ENCODE results near the gene OXER1. TPM values are rescaled to one million over a fixed set of nuclear protein-coding genes. Genes with fewer than 3 reads are reported as not detected.

Gene OXER1
- polyA plus RNA-seq (2014; cell fraction: cytosol; rRNA removed), result not detected in 2 replicates
- polyA plus RNA-seq (2014; cell fraction: nucleus; rRNA removed), result not detected in 2 replicates

GRCh38 chr2:42764096-42764495 is at the start of gene OXER1:
OXER1 (minus strand) TSS chr2:42764135; CDS start chr2:42764062, 73 bp downstream.
- no peak for DNase-seq (ENCODE audit: low spot score)

- DNase-seq (ENCODE audit: low spot score), result peak; percentile 37
Observed at GRCh38 chr2:42812899-42813479, 49.1 kb upstream of the OXER1 start.

GRCh38 chr2:42810971-42811811 is 47.3 kb upstream of the OXER1 start:
- DNase-seq (ENCODE audit: low spot score), result peak; percentile 75

GRCh38 chr2:42810121-42810970 is 46.4 kb upstream of the OXER1 start:
- DNase-seq (ENCODE audit: low spot score), result peak; percentile 96

GRCh38 chr2:42809819-42810120 is 45.8 kb upstream of the OXER1 start:
- DNase-seq (ENCODE audit: low spot score), result no peak

- no peak for DNase-seq (ENCODE audit: low spot score)
Observed at GRCh38 chr2:42809131-42809818, 45.3 kb upstream of the OXER1 start.

- no peak for DNase-seq (ENCODE audit: low spot score)
Observed at GRCh38 chr2:42808301-42808700, 44.4 kb upstream of the OXER1 start.

- no peak for DNase-seq (ENCODE audit: low spot score)
Observed at GRCh38 chr2:42806786-42807185, 42.9 kb upstream of the OXER1 start.

- no peak for DNase-seq (ENCODE audit: low spot score)
Observed at GRCh38 chr2:42804891-42805290, 41.0 kb upstream of the OXER1 start.

- DNase-seq (ENCODE audit: low spot score), result no peak
Observed at GRCh38 chr2:42804338-42804737, 40.4 kb upstream of the OXER1 start.

- no peak for DNase-seq (ENCODE audit: low spot score)
Observed at GRCh38 chr2:42802150-42802549, 38.2 kb upstream of the OXER1 start.

- DNase-seq (ENCODE audit: low spot score), result no peak
Observed at GRCh38 chr2:42801381-42801780, 37.4 kb upstream of the OXER1 start.

- DNase-seq (ENCODE audit: low spot score), result no peak
Observed at GRCh38 chr2:42800981-42801380, 37.0 kb upstream of the OXER1 start.

- DNase-seq (ENCODE audit: low spot score), result no peak
Observed at GRCh38 chr2:42800461-42800962, 36.6 kb upstream of the OXER1 start.

GRCh38 chr2:42799881-42800280 is 35.9 kb upstream of the OXER1 start:
- DNase-seq (ENCODE audit: low spot score), result no peak

- DNase-seq (ENCODE audit: low spot score), result no peak
Observed at GRCh38 chr2:42797281-42797680, 33.3 kb upstream of the OXER1 start.

- DNase-seq (ENCODE audit: low spot score), result no peak
Observed at GRCh38 chr2:42796427-42797248, 32.7 kb upstream of the OXER1 start.

- no peak for DNase-seq (ENCODE audit: low spot score)
Observed at GRCh38 chr2:42795841-42796301, 31.9 kb upstream of the OXER1 start.

- no peak for DNase-seq (ENCODE audit: low spot score)
Observed at GRCh38 chr2:42795275-42795674, 31.3 kb upstream of the OXER1 start.

GRCh38 chr2:42794271-42795046 is 30.5 kb upstream of the OXER1 start:
- no peak for DNase-seq (ENCODE audit: low spot score)
